HepG2 (cell line): Measurements from ENCODE around the gene PRSS53. TPM values are rescaled to one million over a fixed set of nuclear protein-coding genes. Genes with fewer than 3 reads are reported as not detected.

Experiments
- ELF3 ChIP-seq: IDR thresholded peaks from 2 replicates; pipeline ENCODE4 v1.6.1; 2016; ENCODE audit warnings: missing genetic modification reagents, missing compliant biosample characterization
- FOXM1 ChIP-seq: sonication (generic); formaldehyde crosslinking; IDR thresholded peaks from 2 replicates; pipeline ENCODE4 v1.5.0; 2020; ENCODE audit warnings: missing genetic modification reagents
- MED13 ChIP-seq: sonication (generic); formaldehyde crosslinking; IDR thresholded peaks from 2 replicates; pipeline ENCODE4 v1.5.0; 2020; ENCODE audit warnings: missing genetic modification reagents
- NR2C2 ChIP-seq: sonication (generic); formaldehyde crosslinking; IDR thresholded peaks from 2 replicates; pipeline ENCODE4 v1.4.0; 2020; ENCODE audit warnings: missing genetic modification reagents, mild to moderate bottlenecking, moderate library complexity, borderline replicate concordance
- NR2F6 ChIP-seq, 2 experiments: IDR thresholded peaks; 2 replicates each; pipeline ENCODE4 v1.6.1; 2016; ENCODE audit warnings: antibody characterized with exemption in 1 of 2, mild to moderate bottlenecking in 1 of 2
- ONECUT2 ChIP-seq: sonication (generic); formaldehyde crosslinking; IDR thresholded peaks from 2 replicates; pipeline ENCODE4 v1.4.0; 2020; ENCODE audit warnings: missing genetic modification reagents
- RBM22 ChIP-seq: fragments of 200-400 bp; formaldehyde crosslinking; optimal IDR thresholded peaks from 2 replicates; pipeline ENCODE3; 2017; ENCODE audit warnings: mild to moderate bottlenecking, low read length, moderate library complexity
- SIX4 ChIP-seq: sonication (generic); formaldehyde crosslinking; IDR thresholded peaks from 2 replicates; pipeline ENCODE4 v1.4.0; 2020; ENCODE audit warnings: missing genetic modification reagents
- STAG1 ChIP-seq: sonication (generic); formaldehyde crosslinking; IDR thresholded peaks from 2 replicates; pipeline ENCODE4 v1.4.0; 2020; ENCODE audit warnings: missing genetic modification reagents
- TBL1XR1 ChIP-seq: fragments of 150-350 bp; IDR thresholded peaks from 2 replicates; pipeline ENCODE4 v1.6.1; 2014; ENCODE audit warnings: borderline replicate concordance, low read length; ENCODE audit not compliant: partially characterized antibody
- ZNF124 ChIP-seq: sonication (generic); formaldehyde crosslinking; IDR thresholded peaks from 2 replicates; pipeline ENCODE4 v1.4.0; 2020; ENCODE audit warnings: missing genetic modification reagents
- ZNF138 ChIP-seq: sonication (generic); formaldehyde crosslinking; IDR thresholded peaks from 2 replicates; pipeline ENCODE4 v1.5.0; 2020; ENCODE audit warnings: mild to moderate bottlenecking, low read depth, missing genetic modification reagents
- ZNF263 ChIP-seq: sonication (generic); formaldehyde crosslinking; IDR thresholded peaks from 2 replicates; pipeline ENCODE4 v1.4.0; 2020; ENCODE audit warnings: missing genetic modification reagents
- ZNF431 ChIP-seq: sonication (generic); formaldehyde crosslinking; IDR thresholded peaks from 2 replicates; pipeline ENCODE4 v1.9.0; 2022; ENCODE audit warnings: missing genetic modification reagents, low read depth, mild to moderate bottlenecking, borderline replicate concordance
- ZNF543 ChIP-seq: sonication (generic); formaldehyde crosslinking; IDR thresholded peaks from 2 replicates; pipeline ENCODE4 v1.4.0; 2020; ENCODE audit warnings: mild to moderate bottlenecking, missing genetic modification reagents
- ZNF619 ChIP-seq: sonication (generic); formaldehyde crosslinking; IDR thresholded peaks from 2 replicates; pipeline ENCODE4 v1.4.0; 2020; ENCODE audit warnings: mild to moderate bottlenecking, missing genetic modification reagents
- ZNF841 ChIP-seq: sonication (generic); formaldehyde crosslinking; IDR thresholded peaks from 2 replicates; pipeline ENCODE4 v1.8.1; 2023; ENCODE audit warnings: missing genetic modification reagents, borderline replicate concordance
- polyA plus RNA-seq, 8 experiments: library from polyadenylated mRNA; depleted of rRNA in 3 of 8; stranded (reverse) in 7 of 8; unstranded in 1 of 8; fragments of >200 nt; fragmentation: Illumina TruSeq in 4 of 8; extraction: Trizol in 4 of 8; gene quantifications; 2 replicates each; pipeline versions ENCODE4 v1.2.1 to v1.2.3, GENCODE V29; 2011 to 2016; ENCODE audit warnings: low read depth in 4 of 8, missing spikeins in 1 of 8, mixed read lengths in 1 of 8; ENCODE audit not compliant: insufficient read depth in 1 of 8
- total RNA-seq, 5 experiments: library from RNA; depleted of rRNA; stranded (reverse); fragments of >200 nt; fragmentation: Illumina TruSeq; extraction: Trizol; gene quantifications; 2 replicates each; pipeline ENCODE4 v1.2.3, GENCODE V29; 2016; ENCODE audit warnings: low read depth in 1 of 5
- TF ChIP-seq, protein P1 (sequence below): sonication (generic); formaldehyde crosslinking; IDR thresholded peaks from 2 replicates; pipeline ENCODE4 v1.4.0; 2020; ENCODE audit warnings: mild to moderate bottlenecking, low read depth, missing genetic modification reagents
- TF ChIP-seq, protein P2 (sequence below): sonication (generic); formaldehyde crosslinking; IDR thresholded peaks from 2 replicates; pipeline ENCODE4 v1.5.0; 2020; ENCODE audit warnings: mild to moderate bottlenecking, missing genetic modification reagents, borderline replicate concordance
- TF ChIP-seq, protein P3 (sequence below): sonication (generic); formaldehyde crosslinking; IDR thresholded peaks from 2 replicates; pipeline ENCODE4 v1.4.0; 2020; ENCODE audit warnings: missing genetic modification reagents
- TF ChIP-seq, protein P4 (sequence below): sonication (generic); formaldehyde crosslinking; IDR thresholded peaks from 2 replicates; pipeline ENCODE4 v1.8.1; 2022; ENCODE audit warnings: mild to moderate bottlenecking, missing genetic modification reagents

PRSS53 gene
- total and polyA plus RNA-seq, 2 of the 13 experiments (the other 11 are each of a cell fraction or from before 2014, with no cell fraction given) = 2.2 to 7.4 TPM

DNA sequence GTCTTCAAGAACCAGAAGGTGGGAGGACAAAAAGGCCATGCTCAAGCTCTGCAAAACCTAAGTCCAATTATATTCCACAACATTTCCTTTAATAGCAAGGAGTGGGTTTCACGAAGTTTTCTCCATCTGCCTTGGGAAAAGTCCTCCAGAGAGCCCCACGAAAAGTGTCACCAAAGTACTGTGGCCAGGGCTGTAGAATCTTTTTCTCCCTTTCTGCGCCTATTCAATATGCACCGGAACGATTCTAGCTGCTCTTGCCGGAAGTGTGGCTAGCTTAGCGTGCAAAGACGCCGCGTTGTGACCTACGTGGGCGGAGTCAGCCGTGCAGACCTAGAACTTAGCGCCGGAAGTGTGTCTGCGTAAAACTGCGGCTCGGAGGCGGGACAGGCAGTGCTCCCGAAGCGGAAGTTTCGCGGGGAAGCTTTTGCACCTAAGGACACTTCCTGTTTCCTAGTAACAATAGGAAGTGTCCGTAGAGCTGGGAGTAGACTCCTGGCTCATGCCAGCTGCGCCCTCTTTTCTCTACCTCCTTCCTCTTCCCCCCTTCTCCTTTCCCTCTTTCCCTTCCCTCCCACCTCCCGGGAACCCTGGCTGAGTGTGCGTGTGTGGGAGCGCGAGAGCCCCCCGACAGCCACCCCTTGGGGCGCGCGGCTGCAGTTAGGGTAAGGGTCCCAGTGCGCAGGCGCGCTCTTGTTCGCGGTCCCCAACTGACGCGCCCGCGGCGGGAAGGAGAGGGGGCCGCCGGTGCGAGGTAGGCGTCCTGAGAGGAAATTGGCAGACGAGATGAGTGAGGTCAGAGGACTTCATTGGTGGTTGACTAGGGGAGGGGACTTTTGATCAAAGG is 14.6 kb downstream of the PRSS53 start, which contains the start of the genes ZNF646 and ZNF668 (continued):
- TF ChIP-seq, protein P1, sequence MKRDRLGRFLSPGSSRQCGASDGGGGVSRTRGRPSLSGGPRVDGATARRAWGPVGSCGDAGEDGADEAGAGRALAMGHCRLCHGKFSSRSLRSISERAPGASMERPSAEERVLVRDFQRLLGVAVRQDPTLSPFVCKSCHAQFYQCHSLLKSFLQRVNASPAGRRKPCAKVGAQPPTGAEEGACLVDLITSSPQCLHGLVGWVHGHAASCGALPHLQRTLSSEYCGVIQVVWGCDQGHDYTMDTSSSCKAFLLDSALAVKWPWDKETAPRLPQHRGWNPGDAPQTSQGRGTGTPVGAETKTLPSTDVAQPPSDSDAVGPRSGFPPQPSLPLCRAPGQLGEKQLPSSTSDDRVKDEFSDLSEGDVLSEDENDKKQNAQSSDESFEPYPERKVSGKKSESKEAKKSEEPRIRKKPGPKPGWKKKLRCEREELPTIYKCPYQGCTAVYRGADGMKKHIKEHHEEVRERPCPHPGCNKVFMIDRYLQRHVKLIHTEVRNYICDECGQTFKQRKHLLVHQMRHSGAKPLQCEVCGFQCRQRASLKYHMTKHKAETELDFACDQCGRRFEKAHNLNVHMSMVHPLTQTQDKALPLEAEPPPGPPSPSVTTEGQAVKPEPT (CRISPR knock-in tag) = 0 out of 2 replicates have a peak, but pooled peaks have one; percentile 41
- no peak; the same call in 1 of the 2 replicates for TF ChIP-seq SIX4 (CRISPR knock-in tag)
- peak; percentile 98 for TF ChIP-seq ELF3 (CRISPR knock-in tag)
- TF ChIP-seq ZNF431 (CRISPR knock-in tag) = no peak; the same call in none of the 2 replicates
- TF ChIP-seq, protein P2, sequence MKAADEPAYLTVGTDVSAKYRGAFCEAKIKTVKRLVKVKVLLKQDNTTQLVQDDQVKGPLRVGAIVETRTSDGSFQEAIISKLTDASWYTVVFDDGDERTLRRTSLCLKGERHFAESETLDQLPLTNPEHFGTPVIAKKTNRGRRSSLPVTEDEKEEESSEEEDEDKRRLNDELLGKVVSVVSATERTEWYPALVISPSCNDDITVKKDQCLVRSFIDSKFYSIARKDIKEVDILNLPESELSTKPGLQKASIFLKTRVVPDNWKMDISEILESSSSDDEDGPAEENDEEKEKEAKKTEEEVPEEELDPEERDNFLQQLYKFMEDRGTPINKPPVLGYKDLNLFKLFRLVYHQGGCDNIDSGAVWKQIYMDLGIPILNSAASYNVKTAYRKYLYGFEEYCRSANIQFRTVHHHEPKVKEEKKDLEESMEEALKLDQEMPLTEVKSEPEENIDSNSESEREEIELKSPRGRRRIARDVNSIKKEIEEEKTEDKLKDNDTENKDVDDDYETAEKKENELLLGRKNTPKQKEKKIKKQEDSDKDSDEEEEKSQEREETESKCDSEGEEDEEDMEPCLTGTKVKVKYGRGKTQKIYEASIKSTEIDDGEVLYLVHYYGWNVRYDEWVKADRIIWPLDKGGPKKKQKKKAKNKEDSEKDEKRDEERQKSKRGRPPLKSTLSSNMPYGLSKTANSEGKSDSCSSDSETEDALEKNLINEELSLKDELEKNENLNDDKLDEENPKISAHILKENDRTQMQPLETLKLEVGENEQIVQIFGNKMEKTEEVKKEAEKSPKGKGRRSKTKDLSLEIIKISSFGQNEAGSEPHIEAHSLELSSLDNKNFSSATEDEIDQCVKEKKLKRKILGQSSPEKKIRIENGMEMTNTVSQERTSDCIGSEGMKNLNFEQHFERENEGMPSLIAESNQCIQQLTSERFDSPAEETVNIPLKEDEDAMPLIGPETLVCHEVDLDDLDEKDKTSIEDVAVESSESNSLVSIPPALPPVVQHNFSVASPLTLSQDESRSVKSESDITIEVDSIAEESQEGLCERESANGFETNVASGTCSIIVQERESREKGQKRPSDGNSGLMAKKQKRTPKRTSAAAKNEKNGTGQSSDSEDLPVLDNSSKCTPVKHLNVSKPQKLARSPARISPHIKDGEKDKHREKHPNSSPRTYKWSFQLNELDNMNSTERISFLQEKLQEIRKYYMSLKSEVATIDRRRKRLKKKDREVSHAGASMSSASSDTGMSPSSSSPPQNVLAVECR = peak; percentile 94
- TF ChIP-seq ONECUT2 (CRISPR knock-in tag) = no peak
- TF ChIP-seq MED13 (CRISPR knock-in tag) = peak; percentile 57; the same call in 1 of the 2 replicates
- peak; percentile 30 for TF ChIP-seq STAG1 (CRISPR knock-in tag)
- TF ChIP-seq ZNF619 = no peak
- TF ChIP-seq NR2F6 (IDR thresholded peaks at IDR 0.05) = no peak
- TF ChIP-seq NR2F6 (CRISPR knock-in tag; IDR thresholded peaks at IDR 0.05) = peak; percentile 61
- peak; percentile 90 for TF ChIP-seq ZNF124 (CRISPR knock-in tag)
- TF ChIP-seq NR2C2 (CRISPR knock-in tag) = peak; percentile 97
- TF ChIP-seq ZNF841 (CRISPR knock-in tag) = no peak
- peak; percentile 44; the same call in 1 of the 2 replicates for TF ChIP-seq ZNF138 (CRISPR knock-in tag)
- TF ChIP-seq FOXM1 (CRISPR knock-in tag) = no peak
- TF ChIP-seq ZNF543 (CRISPR knock-in tag) = peak; percentile 45
- TF ChIP-seq ZNF263 (CRISPR knock-in tag) = peak; percentile 100
- TF ChIP-seq, protein P3, sequence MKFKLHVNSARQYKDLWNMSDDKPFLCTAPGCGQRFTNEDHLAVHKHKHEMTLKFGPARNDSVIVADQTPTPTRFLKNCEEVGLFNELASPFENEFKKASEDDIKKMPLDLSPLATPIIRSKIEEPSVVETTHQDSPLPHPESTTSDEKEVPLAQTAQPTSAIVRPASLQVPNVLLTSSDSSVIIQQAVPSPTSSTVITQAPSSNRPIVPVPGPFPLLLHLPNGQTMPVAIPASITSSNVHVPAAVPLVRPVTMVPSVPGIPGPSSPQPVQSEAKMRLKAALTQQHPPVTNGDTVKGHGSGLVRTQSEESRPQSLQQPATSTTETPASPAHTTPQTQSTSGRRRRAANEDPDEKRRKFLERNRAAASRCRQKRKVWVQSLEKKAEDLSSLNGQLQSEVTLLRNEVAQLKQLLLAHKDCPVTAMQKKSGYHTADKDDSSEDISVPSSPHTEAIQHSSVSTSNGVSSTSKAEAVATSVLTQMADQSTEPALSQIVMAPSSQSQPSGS (CRISPR knock-in tag) = peak; percentile 85; the same call in 1 of the 2 replicates
- TF ChIP-seq TBL1XR1 = peak; percentile 45
- TF ChIP-seq, protein P4, sequence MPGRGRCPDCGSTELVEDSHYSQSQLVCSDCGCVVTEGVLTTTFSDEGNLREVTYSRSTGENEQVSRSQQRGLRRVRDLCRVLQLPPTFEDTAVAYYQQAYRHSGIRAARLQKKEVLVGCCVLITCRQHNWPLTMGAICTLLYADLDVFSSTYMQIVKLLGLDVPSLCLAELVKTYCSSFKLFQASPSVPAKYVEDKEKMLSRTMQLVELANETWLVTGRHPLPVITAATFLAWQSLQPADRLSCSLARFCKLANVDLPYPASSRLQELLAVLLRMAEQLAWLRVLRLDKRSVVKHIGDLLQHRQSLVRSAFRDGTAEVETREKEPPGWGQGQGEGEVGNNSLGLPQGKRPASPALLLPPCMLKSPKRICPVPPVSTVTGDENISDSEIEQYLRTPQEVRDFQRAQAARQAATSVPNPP (CRISPR knock-in tag) = no peak
- TF ChIP-seq RBM22 = peak; percentile 73
